ENCODE measurements around the gene POLE. TPM values are rescaled to one million over a fixed set of nuclear protein-coding genes. Genes with fewer than 3 reads are reported as not detected.

Gene POLE
- total and polyA plus RNA-seq, 2 of the 4 experiments (the other 2 are of a cell fraction): 17.2 to 20.7 TPM

- peaks cover 27% of the 10 kb centered on the region for H3K36me3 ChIP-seq (ENCODE audit: control insufficient read depth, insufficient read depth, low read length)
Observed at GRCh38 chr12:132648616-132649225, 38.4 kb downstream of the POLE start.

More at GRCh38 chr12:132648616-132649225, 38.4 kb downstream of the POLE start:
- intact Hi-C loops (cut with micrococcal nuclease) (no loop called here), in situ Hi-C loops (cut with MboI; ENCODE audit: low sequenced_read_pairs) (no loop called here), dilution Hi-C loops (cut with HindIII; ENCODE audit: low sequenced_read_pairs, unreplicated experiment) (no loop called here)
- H3K4ac ChIP-seq (ENCODE audit: low read depth, low read length): no peak overlapping the region
- no peak overlapping the region for H3K9ac ChIP-seq (ENCODE audit: low read depth, low read length)
- H3K18ac ChIP-seq (ENCODE audit: low read depth, low read length): no peak overlapping the region
- 97% methylated on average over 17 of the region's 24 CpGs; no CpG with 5 or more reads in 1 of the 2 experiments for WGBS, 2 experiments (ENCODE audit: extremely low coverage in 2 of 2, insufficient read length in 1 of 2)
- H2AK5ac ChIP-seq (ENCODE audit: low read depth, low read length): no peak overlapping the region
- TF ChIP-seq CEBPB (IDR thresholded peaks at IDR 0.05; ENCODE audit: low read depth, low read length): no peak
- no peak for TF ChIP-seq MAFK (IDR thresholded peaks at IDR 0.05; ENCODE audit: low read depth, low read length)
- no peak for TF ChIP-seq RCOR1 (IDR thresholded peaks at IDR 0.05; ENCODE audit: insufficient replicate concordance, low read length)
- no peak overlapping the region for H3K4me2 ChIP-seq (ENCODE audit: low read depth, low read length)
- H3K14ac ChIP-seq (replicated peaks; ENCODE audit: low read depth, low read length): no peak overlapping the region
- CTCF ChIA-PET: no interaction called here
- H3K79me1 ChIP-seq (ENCODE audit: low read depth in 1 of 2, low read length in 2 of 2): no peaks in the 10 kb centered on the region
- H3K4me1 ChIP-seq (ENCODE audit: control insufficient read depth, insufficient read depth, low read length): no peaks in the 10 kb centered on the region
- no peak overlapping the region for H4K91ac ChIP-seq (ENCODE audit: insufficient read depth, low read depth, low read length)
- no peak overlapping the region for H4K8ac ChIP-seq (ENCODE audit: low read depth in 2 of 2, low read length in 2 of 2)
- no peak overlapping the region for H3K23ac ChIP-seq (ENCODE audit: low read depth, low read length)
- H3K4me3 ChIP-seq (ENCODE audit: insufficient read depth, low read depth, low read length): no peak overlapping the region
- no peak overlapping the region for H2BK20ac ChIP-seq (ENCODE audit: low read depth, low read length)
- H2AK9ac ChIP-seq (replicated peaks; ENCODE audit: low read depth, low read length, poor library complexity): no peak overlapping the region
- DNase-seq: no peak
- H2BK15ac ChIP-seq (ENCODE audit: low read depth, low read length): no peak overlapping the region
- no peak overlapping the region for H2AFZ ChIP-seq (replicated peaks; ENCODE audit: low read length, poor library complexity)
- no peaks in the 10 kb centered on the region; the same call in 1 of the 2 replicates for H4K20me1 ChIP-seq (ENCODE audit: insufficient read depth, low read length)
- POLR2A ChIA-PET (ENCODE audit: unreplicated experiment): no interaction called here
- ATAC-seq (ENCODE audit: low read depth): no peak
- no peak overlapping the region for H3K27ac ChIP-seq (ENCODE audit: insufficient read depth, low read length)
- no peaks in the 10 kb centered on the region for H3K27me3 ChIP-seq (ENCODE audit: control insufficient read depth, insufficient read depth, low read length)
- no peak overlapping the region for H2BK120ac ChIP-seq (ENCODE audit: low read depth, low read length)
- no TSS peak for BruUV-seq (replicated peaks)
- H4K5ac ChIP-seq (ENCODE audit: low read depth, low read length): no peak overlapping the region
- no peaks in the 10 kb centered on the region for H3K9me3 ChIP-seq (ENCODE audit: control insufficient read depth, insufficient read depth, low read length)
- H3K56ac ChIP-seq (ENCODE audit: extremely low read depth, insufficient read depth, low read length): no peak overlapping the region
- H3K9me1 ChIP-seq (ENCODE audit: insufficient read depth, low read length): no peaks in the 10 kb centered on the region
- H2BK5ac ChIP-seq (ENCODE audit: low read depth, low read length, poor library complexity, severe bottlenecking): no peak overlapping the region

Measured in IMR-90 (cell line).